GM21723 (cell line): ENCODE results near the gene ZNF83.
A peak's percentile ranks its signal among the peaks of the same experiment; 100 is the strongest.
"Not testable (repeated sequence)": the region's sequence is repeated elsewhere in the genome, so short reads cannot be mapped to it uniquely, and the experiment has no call there.

Experiments used
- ATAC-seq: cut with Tn5 transposase; IDR thresholded peaks from one replicate; pipeline ENCODE4 v1.9.1; 2021; ENCODE audit warnings: mild to moderate bottlenecking, moderate library complexity; ENCODE audit not compliant: unreplicated experiment

The ZNF83 gene

DNA sequence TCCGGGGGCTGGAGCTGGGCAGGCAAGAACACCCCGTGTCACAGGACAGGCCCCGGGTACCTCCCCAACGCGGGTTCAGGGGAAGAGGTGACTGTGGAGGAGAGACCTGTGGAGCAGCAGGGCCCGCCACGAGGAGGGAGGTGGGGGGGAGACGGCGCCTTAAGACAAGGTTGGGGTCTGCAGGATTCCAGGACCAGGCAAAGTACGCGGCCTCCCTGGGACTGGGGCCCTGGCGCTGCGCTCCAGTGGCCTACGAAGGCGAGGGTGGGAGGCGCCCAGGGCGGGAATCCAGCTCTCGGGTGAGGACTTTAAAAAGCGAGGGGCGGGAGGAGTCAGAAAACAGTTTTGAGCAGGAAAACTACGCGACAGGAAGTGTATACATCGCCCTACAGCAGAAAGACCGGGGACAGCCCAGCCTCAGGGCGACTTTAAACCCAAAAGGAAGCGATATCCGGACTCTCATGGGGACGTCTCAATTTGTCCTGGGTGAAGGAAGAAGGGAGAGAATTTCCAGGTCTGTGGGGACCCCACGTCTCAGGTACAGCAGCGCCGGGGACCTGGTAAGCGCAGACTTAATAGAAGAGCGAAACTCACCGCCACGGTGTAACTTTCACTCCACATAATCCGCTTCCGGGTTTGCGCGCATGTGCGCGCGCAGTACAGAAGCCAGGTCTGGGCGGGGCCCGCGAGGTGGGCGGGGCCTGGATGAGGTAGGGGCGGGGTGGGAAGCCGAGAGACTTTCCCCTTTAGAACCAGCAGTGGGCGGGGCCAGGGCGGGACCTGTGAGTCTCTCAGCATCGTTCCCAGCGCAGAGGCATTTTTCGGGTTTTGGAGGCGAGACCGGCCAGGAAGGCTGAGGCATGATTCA lies at the start of gene ZNF83:
ZNF83 (minus strand) TSS at position 638 of the 868 bp plus-strand sequence.
- ATAC-seq = peak; percentile 92

GRCh38 chr19:52687684-52688083 lies 49.5 kb upstream of the ZNF83 start:
- ATAC-seq = no peak

GRCh38 chr19:52685811-52686210 lies 47.7 kb upstream of the ZNF83 start:
- ATAC-seq = no peak

DNA sequence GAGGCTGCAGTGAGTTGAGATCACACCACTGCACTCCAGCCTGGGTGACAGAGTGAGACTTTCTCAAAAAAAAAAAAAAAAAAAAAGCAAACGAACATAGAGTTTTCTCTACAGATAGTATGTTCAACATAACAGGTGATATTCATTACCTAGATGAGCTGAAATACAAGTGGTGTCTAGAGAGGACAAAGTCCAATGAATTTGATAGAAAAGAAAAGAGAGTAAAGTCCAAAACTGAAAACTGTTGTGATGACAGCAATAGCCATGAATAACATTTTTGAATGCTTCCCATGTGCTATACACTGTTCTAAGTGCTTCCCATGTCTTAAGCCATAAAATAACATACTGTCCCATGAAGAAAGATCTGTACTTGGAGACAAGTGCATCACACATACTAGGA lies 43.1 kb upstream of the ZNF83 start:
- ATAC-seq = not testable (repeated sequence)

DNA sequence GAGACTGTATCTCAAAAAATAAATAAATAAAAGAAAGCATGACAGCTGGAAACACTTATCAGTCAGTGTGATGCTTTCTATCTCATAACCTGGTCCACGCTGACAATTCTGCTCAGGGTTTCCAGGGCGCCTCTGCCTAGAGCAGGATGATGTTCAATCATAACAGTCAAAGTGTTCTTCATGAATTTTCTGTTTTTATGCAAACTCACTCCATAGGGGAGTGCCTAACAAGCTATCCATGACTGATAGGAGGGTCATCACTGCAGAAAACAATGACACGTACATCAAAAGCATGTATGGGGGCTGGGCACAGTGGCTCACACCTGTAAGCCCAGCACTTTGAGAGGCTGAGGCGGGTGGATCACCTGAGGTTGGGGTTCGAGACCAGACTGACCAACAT lies 41.4 kb upstream of the ZNF83 start:
- no peak for ATAC-seq

DNA sequence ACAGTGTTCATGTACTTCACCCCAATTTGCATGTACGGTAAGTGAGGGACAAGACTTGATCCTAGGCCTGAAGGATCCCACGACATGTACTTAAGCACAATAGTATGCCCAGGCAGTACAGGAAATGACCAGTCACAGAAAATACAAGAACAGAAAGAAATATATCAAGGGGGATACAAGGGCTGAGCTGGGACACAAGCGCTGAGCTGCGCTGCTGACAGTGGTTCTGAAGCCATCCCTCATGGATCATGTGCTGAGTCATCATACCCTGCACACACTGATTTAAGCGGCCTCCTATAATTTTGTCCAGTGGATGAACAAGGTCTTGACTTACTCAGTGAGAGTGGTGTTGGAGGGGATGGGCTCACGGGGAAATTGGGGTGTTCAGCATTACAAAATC lies 37.1 kb upstream of the ZNF83 start:
- not testable (repeated sequence) for ATAC-seq

DNA sequence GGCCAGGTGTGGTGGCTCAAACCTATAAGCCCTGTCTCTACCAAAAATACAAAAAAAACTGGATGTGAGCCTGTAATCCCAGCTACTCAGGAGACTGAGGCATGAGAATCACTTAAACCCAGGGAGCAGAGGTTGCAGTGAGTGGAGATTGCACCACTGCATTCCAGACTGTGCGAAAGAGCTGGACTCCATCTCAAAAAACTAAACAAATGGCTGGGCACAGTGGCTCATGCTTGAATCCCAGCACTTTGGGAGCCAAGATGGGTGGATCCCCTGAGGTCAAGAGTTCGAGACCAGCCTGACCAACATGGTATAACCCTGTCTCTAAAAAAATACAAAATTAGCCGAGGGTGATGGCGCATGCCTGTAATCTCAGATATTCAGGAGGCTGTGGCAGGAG lies 34.9 kb upstream of the ZNF83 start:
- ATAC-seq = no peak

GRCh38 chr19:52670046-52670445 lies 31.9 kb upstream of the ZNF83 start:
- ATAC-seq = no peak

GRCh38 chr19:52669586-52669985 lies 31.4 kb upstream of the ZNF83 start:
- no peak for ATAC-seq

GRCh38 chr19:52667972-52668371 lies 29.8 kb upstream of the ZNF83 start:
- no peak for ATAC-seq

DNA sequence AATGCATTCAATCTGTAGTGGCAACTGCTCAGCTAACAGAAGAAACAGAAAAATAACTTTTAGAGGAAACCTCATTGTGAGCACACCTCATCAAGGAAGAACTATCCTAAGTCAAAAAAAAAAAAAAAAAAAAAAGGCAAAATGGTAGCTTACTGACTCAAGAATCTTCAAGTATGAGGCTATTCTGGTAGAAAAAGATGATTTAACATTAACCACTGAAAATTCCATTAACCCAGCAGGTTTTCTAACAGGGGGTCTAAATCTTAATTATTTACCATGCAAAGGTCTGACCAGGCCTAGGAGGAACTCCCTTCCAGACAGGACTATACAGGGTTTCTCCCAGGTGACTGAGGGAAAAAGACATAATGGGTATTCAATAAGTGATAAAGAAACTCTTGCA lies 28.4 kb upstream of the ZNF83 start:
- no peak for ATAC-seq

- no peak for ATAC-seq
Observed at GRCh38 chr19:52665529-52665928, 27.4 kb upstream of the ZNF83 start.

GRCh38 chr19:52665027-52665426 lies 26.9 kb upstream of the ZNF83 start:
- no peak for ATAC-seq

GRCh38 chr19:52664461-52664860 lies 26.3 kb upstream of the ZNF83 start:
- no peak for ATAC-seq

- ATAC-seq = no peak
Observed at GRCh38 chr19:52662631-52663030, 24.5 kb upstream of the ZNF83 start.

DNA sequence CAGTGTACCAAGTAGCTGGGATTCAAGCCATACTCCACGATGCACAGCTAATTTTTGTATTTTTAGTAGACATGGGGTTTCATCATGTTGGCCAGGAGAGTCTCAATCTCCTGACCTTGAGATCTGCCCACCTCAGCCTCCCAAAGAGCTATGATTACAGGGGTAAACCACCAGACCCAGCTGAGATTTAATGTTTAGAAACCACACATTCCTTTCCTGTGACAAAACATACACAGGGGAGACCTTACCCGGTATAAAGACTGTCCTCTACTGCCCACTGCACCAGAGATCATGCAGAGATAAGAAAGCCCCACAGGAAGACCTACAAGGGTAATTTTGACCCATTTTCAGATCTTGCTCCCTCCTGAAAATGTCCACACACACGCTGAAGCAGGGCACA lies 22.8 kb upstream of the ZNF83 start:
- ATAC-seq = no peak

DNA sequence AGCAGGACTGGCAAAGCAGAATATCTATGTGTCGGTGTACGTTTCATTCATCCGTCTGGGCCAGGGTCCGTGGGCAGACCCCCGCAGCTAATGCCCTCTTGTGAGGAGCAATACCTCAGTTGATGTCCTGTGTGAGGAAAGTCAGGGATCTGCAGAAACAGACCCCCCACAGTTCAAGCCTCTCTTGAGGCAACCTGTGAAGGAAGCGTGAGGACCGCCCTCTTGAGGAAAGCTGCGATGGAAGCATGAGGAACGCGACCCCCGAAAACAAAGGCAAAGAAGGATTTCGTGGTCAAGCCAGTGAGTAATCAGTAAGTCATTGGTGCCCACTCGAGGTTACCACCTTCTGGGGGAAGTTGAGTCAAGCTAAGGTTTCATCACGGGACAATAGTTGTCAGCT lies 20.9 kb upstream of the ZNF83 start:
- no peak for ATAC-seq

DNA sequence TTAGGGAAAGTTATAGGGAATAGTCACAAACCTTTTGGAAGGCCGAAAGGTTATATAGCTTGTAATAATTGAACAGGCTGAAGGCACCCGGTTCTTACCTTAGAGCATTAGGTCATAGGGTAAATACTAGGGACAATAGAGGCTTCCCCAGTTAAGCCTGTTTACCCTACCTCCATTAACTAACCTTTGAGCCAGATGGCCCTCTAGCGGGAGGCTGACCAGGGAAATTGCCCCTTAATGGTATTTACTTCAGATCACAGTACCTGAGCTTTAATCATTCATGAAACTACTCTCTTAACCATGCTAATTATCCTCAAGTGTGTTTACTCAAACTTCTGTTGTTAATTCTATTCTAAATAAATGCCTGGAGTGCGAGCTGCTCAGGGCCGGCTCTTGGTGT lies 20.4 kb upstream of the ZNF83 start:
- ATAC-seq = no peak

DNA sequence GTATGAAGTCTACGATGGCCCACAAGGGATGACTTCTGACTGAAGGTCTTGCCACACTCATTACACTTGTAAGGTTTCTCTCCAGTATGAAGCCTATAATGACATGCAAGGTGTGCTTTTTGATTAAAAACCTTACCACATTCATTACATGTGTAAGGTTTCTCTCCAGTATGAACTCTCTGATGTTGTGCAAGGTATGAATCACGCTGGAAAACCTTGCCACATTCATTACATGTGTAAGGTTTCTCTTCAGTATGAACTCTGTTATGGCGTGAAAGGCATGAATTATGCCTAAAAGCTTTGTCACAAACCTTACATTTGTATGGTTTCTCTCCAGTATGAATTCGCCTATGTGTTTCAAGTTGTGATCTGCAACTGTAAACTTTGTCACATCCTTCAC lies 15.0 kb upstream of the ZNF83 start:
- no peak for ATAC-seq

DNA sequence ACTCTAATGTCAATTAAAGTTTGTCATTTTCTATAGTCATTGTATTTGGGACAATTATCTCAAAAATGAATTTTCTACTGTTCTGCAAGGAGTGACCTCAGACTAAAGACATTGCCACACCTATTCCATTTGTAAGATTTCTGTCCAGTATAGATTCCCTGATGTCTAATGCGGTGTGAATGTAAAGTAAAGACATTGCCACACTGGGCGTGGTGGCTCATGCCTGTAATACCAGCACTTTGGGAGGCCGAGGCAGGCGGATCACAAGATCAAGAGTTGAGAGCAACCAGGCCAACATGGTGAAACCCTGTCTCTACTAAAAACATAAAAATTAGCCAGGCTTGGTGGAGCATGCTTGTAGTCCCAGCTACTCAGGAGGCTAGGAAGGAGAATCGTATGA lies 13.8 kb upstream of the ZNF83 start:
- ATAC-seq = no peak

GRCh38 chr19:52648336-52649016 lies 10.3 kb upstream of the ZNF83 start:
- no peak for ATAC-seq

GRCh38 chr19:52646571-52647217 lies 8.5 kb upstream of the ZNF83 start:
- no peak for ATAC-seq
